ENCODE data around the gene NR2F1.

NR2F1 gene

GRCh38 chr5:93591323-93591945 lies 8.4 kb downstream of the NR2F1 start:
- Histone ChIP-seq H3K4me2 (no peak overlapping the region), H4K20me1 (ENCODE audit: insufficient read depth) (no peaks in the 10 kb centered on the region), H3K4me3 (IDR thresholded peaks at IDR 0.05; ENCODE audit: insufficient read depth, low read depth, low read length) (no peak overlapping the region), H3K4me1 (ENCODE audit: low read depth, poor library complexity, severe bottlenecking) (no peaks in the 10 kb centered on the region), H3K9ac (no peak overlapping the region), H3K79me2 (ENCODE audit: insufficient read depth, low read depth) (no peaks in the 10 kb centered on the region), H3K36me3 (ENCODE audit: insufficient read depth) (no peaks in the 10 kb centered on the region), H3K27me3 (ENCODE audit: insufficient read depth, low read depth) (no peaks in the 10 kb centered on the region), H2AFZ (ENCODE audit: low read depth) (no peak overlapping the region), H3K27ac (no peak overlapping the region)
- no peak for TF ChIP-seq CTCF (conservative IDR thresholded peaks at IDR 0.05; ENCODE audit: low read depth, low read length)

GRCh38 chr5:93592883-93593282 lies 9.9 kb downstream of the NR2F1 start:
- Histone ChIP-seq H3K27ac (no peak overlapping the region), H3K79me2 (ENCODE audit: insufficient read depth, low read depth) (no peaks in the 10 kb centered on the region), H3K27me3 (ENCODE audit: insufficient read depth, low read depth) (no peaks in the 10 kb centered on the region), H3K4me2 (no peak overlapping the region), H3K36me3 (ENCODE audit: insufficient read depth) (no peaks in the 10 kb centered on the region), H3K4me1 (ENCODE audit: low read depth, poor library complexity, severe bottlenecking) (no peaks in the 10 kb centered on the region), H4K20me1 (ENCODE audit: insufficient read depth) (no peaks in the 10 kb centered on the region), H3K4me3 (IDR thresholded peaks at IDR 0.05; ENCODE audit: insufficient read depth, low read depth, low read length) (no peak overlapping the region), H2AFZ (ENCODE audit: low read depth) (no peak overlapping the region), H3K9ac (no peak overlapping the region)
- no peak for TF ChIP-seq CTCF (conservative IDR thresholded peaks at IDR 0.05; ENCODE audit: low read depth, low read length)

- Histone ChIP-seq H3K9ac (no peak overlapping the region), H3K27ac (no peak overlapping the region), H3K27me3 (ENCODE audit: insufficient read depth, low read depth) (no peaks in the 10 kb centered on the region), H3K36me3 (ENCODE audit: insufficient read depth) (no peaks in the 10 kb centered on the region), H3K4me1 (ENCODE audit: low read depth, poor library complexity, severe bottlenecking) (no peaks in the 10 kb centered on the region), H3K4me3 (IDR thresholded peaks at IDR 0.05; ENCODE audit: insufficient read depth, low read depth, low read length) (no peak overlapping the region), H3K4me2 (no peak overlapping the region), H2AFZ (ENCODE audit: low read depth) (no peak overlapping the region), H3K79me2 (ENCODE audit: insufficient read depth, low read depth) (no peaks in the 10 kb centered on the region), H4K20me1 (ENCODE audit: insufficient read depth) (no peaks in the 10 kb centered on the region)
- no peak for TF ChIP-seq CTCF (conservative IDR thresholded peaks at IDR 0.05; ENCODE audit: low read depth, low read length)
Measured at GRCh38 chr5:93593476-93594131, 10.6 kb downstream of the NR2F1 start.

GRCh38 chr5:93594591-93595419 lies 11.8 kb downstream of the NR2F1 start:
- Histone ChIP-seq H3K79me2 (ENCODE audit: insufficient read depth, low read depth) (no peaks in the 10 kb centered on the region), H3K9ac (no peak overlapping the region), H3K4me1 (ENCODE audit: low read depth, poor library complexity, severe bottlenecking) (no peaks in the 10 kb centered on the region), H4K20me1 (ENCODE audit: insufficient read depth) (no peaks in the 10 kb centered on the region), H3K27ac (no peak overlapping the region), H3K4me2 (no peak overlapping the region), H3K36me3 (ENCODE audit: insufficient read depth) (no peaks in the 10 kb centered on the region), H3K4me3 (IDR thresholded peaks at IDR 0.05; ENCODE audit: insufficient read depth, low read depth, low read length) (no peak overlapping the region), H3K27me3 (ENCODE audit: insufficient read depth, low read depth) (no peaks in the 10 kb centered on the region), H2AFZ (ENCODE audit: low read depth) (no peak overlapping the region)
- no peak for TF ChIP-seq CTCF (conservative IDR thresholded peaks at IDR 0.05; ENCODE audit: low read depth, low read length)
